ENCODE measurements around the gene EPHA8. TPM values are rescaled to one million over a fixed set of nuclear protein-coding genes. Genes with fewer than 3 reads are reported as not detected.

The EPHA8 gene
- total RNA-seq, 4 donors from 2014 or later, result not detected

GRCh38 chr1:22533244-22533895 lies 29.9 kb upstream of the EPHA8 start:
- intact Hi-C loops (cut with DNase I), result no loop called here
- no peak for TF ChIP-seq CTCF (IDR thresholded peaks at IDR 0.05)
- no peak for TF ChIP-seq POLR2A (IDR thresholded peaks at IDR 0.05; ENCODE audit: low read depth)
- no peak for TF ChIP-seq EP300 (IDR thresholded peaks at IDR 0.05)
- TF ChIP-seq POLR2AphosphoS5 (IDR thresholded peaks at IDR 0.05), result no peak
- WGBS, result 89% methylated on average over 11 of the region's 11 CpGs

GRCh38 chr1:22534951-22535350 lies 28.3 kb upstream of the EPHA8 start:
- Histone ChIP-seq H3K4me3 (no peak overlapping the region), H3K27me3 (no peaks in the 10 kb centered on the region), H3K4me1 (peaks cover 17 to 26% (median 24%) of the 10 kb centered on the region in 4 donors), H3K9me3 (no peaks in the 10 kb centered on the region), H3K27ac (replicated peaks in 1 of 4) (no peak overlapping the region), H3K36me3 (peaks cover 0 to 6% (median 0%) of the 10 kb centered on the region in 4 donors)
- WGBS, result 95% methylated on average over 3 of the region's 4 CpGs
- intact Hi-C loops (cut with DNase I), result no loop called here
- no peak for DNase-seq (ENCODE audit: extremely low spot score)
- TF ChIP-seq POLR2A (IDR thresholded peaks at IDR 0.05; ENCODE audit: low read depth), result no peak

More at GRCh38 chr1:22533244-22533895, 29.9 kb upstream of the EPHA8 start:
- Histone ChIP-seq H3K27me3 (no peaks in the 10 kb centered on the region), H3K9me3 (no peaks in the 10 kb centered on the region), H3K36me3 (peaks cover 0 to 11% (median 5%) of the 10 kb centered on the region in 4 donors), H3K4me1 (peaks cover 19 to 36% (median 31%) of the 10 kb centered on the region in 4 donors), H3K4me3 (no peak overlapping the region), H3K27ac (replicated peaks in 1 of 4) (no peak overlapping the region)
- no peak for DNase-seq (ENCODE audit: extremely low spot score)

- no peak for TF ChIP-seq CTCF (IDR thresholded peaks at IDR 0.05)
- no peak for TF ChIP-seq EP300 (IDR thresholded peaks at IDR 0.05)
- TF ChIP-seq POLR2AphosphoS5 (IDR thresholded peaks at IDR 0.05), result no peak
- no peak for TF ChIP-seq POLR2A (IDR thresholded peaks at IDR 0.05; ENCODE audit: low read depth)
- intact Hi-C loops (cut with DNase I), result no loop called here
- Histone ChIP-seq H3K36me3 (peaks cover 0 to 6% (median 0%) of the 10 kb centered on the region in 4 donors), H3K9me3 (no peaks in the 10 kb centered on the region), H3K27me3 (no peaks in the 10 kb centered on the region), H3K4me3 (no peak overlapping the region), H3K27ac (replicated peaks in 1 of 4) (no peak overlapping the region), H3K4me1 (peaks cover 13 to 22% (median 20%) of the 10 kb centered on the region in 4 donors)
- DNase-seq (ENCODE audit: extremely low spot score), result no peak
- WGBS, result 100% methylated on average over 3 of the region's 6 CpGs
Observed at GRCh38 chr1:22535399-22535798, 27.9 kb upstream of the EPHA8 start.

GRCh38 chr1:22536506-22536905 lies 26.8 kb upstream of the EPHA8 start:
- DNase-seq (ENCODE audit: extremely low spot score), result no peak
- Histone ChIP-seq H3K36me3 (peaks cover 0 to 6% (median 0%) of the 10 kb centered on the region in 4 donors), H3K9me3 (no peaks in the 10 kb centered on the region), H3K4me3 (no peak overlapping the region), H3K27ac (replicated peaks in 1 of 4) (no peak overlapping the region), H3K4me1 (peaks cover 4 to 11% (median 9%) of the 10 kb centered on the region in 4 donors), H3K27me3 (no peaks in the 10 kb centered on the region)
- intact Hi-C loops (cut with DNase I), result no loop called here
- TF ChIP-seq EP300 (IDR thresholded peaks at IDR 0.05) (no peak), CTCF (IDR thresholded peaks at IDR 0.05) (no peak), POLR2A (IDR thresholded peaks at IDR 0.05; ENCODE audit: low read depth) (no peak), POLR2AphosphoS5 (IDR thresholded peaks at IDR 0.05) (peak in 1 of 2 donors; percentile 7)
- WGBS, result 69% methylated on average over 4 of the region's 7 CpGs

- Histone ChIP-seq H3K27ac (replicated peaks in 1 of 4) (no peak overlapping the region), H3K4me1 (no peaks in the 10 kb centered on the region), H3K27me3 (no peaks in the 10 kb centered on the region), H3K36me3 (peaks cover 0 to 6% (median 0%) of the 10 kb centered on the region in 4 donors), H3K4me3 (no peak overlapping the region), H3K9me3 (no peaks in the 10 kb centered on the region)
- 83% methylated on average over 13 of the region's 13 CpGs for WGBS
- intact Hi-C loops (cut with DNase I), result no loop called here
- DNase-seq (ENCODE audit: extremely low spot score), result no peak
- no peak for TF ChIP-seq EP300 (IDR thresholded peaks at IDR 0.05)
- no peak for TF ChIP-seq POLR2A (IDR thresholded peaks at IDR 0.05; ENCODE audit: low read depth)
- TF ChIP-seq POLR2AphosphoS5 (IDR thresholded peaks at IDR 0.05), result no peak
- no peak for TF ChIP-seq CTCF (IDR thresholded peaks at IDR 0.05)
Observed at GRCh38 chr1:22537441-22538139, 25.7 kb upstream of the EPHA8 start.
